PFSK-1 (cell line): ENCODE results near the gene UBTD2.

Experiments
- FOXP2 ChIP-seq: optimal IDR thresholded peaks from 2 replicates; pipeline ENCODE3; 2011; ENCODE audit warnings: borderline replicate concordance, control low read depth, inconsistent platforms; ENCODE audit not compliant: insufficient read depth; ENCODE audit errors: extremely low read length, extremely low read depth
- POLR2AphosphoS5 ChIP-seq: IDR thresholded peaks from 2 replicates; pipeline ENCODE4 v1.6.1; 2012; ENCODE audit warnings: low read depth, mild to moderate bottlenecking, control low read depth, low read length, moderate library complexity
- SIN3A ChIP-seq: IDR thresholded peaks from 2 replicates; pipeline ENCODE4 v1.6.1; 2012; ENCODE audit warnings: mild to moderate bottlenecking, low read length, moderate library complexity, borderline replicate concordance; ENCODE audit not compliant: insufficient read depth
- TAF1 ChIP-seq: IDR thresholded peaks from 2 replicates; pipeline ENCODE4 v1.6.1; 2012; ENCODE audit warnings: low read length, control low read depth, borderline replicate concordance; ENCODE audit not compliant: insufficient read depth
- TF ChIP-seq, protein P1 (sequence below), 2 experiments: IDR thresholded peaks; 2 replicates each; pipeline versions ENCODE4 v1.6.1 to v1.8.0; 2011 to 2012; ENCODE audit warnings: low read depth in 2 of 2, low read length in 2 of 2, control low read depth in 1 of 2, inconsistent platforms in 1 of 2, mild to moderate bottlenecking in 1 of 2, moderate library complexity in 1 of 2; ENCODE audit not compliant: insufficient read depth in 1 of 2

The UBTD2 gene

DNA sequence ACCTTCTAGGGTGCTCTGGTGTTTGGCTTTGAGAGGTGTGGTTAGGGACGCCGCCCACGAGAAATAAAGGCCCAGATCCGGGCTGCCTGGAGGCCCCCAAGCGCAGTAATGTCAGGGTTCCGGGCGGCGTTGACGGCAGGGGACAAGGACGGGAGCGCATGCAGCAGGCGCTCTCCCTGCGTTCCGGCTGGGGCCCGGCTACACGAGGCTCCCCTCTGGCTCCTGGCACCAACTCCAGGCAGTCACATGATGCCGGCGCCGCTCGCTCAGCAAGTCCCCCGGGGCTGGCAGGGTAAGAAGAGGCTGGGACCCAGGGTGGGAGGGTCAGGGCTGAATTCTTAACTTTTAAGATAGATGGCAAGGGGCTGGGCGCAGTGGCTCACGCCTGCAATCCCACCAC, 28.1 kb downstream of the UBTD2 start:
- no peak for TF ChIP-seq POLR2AphosphoS5
- TF ChIP-seq, protein P1, sequence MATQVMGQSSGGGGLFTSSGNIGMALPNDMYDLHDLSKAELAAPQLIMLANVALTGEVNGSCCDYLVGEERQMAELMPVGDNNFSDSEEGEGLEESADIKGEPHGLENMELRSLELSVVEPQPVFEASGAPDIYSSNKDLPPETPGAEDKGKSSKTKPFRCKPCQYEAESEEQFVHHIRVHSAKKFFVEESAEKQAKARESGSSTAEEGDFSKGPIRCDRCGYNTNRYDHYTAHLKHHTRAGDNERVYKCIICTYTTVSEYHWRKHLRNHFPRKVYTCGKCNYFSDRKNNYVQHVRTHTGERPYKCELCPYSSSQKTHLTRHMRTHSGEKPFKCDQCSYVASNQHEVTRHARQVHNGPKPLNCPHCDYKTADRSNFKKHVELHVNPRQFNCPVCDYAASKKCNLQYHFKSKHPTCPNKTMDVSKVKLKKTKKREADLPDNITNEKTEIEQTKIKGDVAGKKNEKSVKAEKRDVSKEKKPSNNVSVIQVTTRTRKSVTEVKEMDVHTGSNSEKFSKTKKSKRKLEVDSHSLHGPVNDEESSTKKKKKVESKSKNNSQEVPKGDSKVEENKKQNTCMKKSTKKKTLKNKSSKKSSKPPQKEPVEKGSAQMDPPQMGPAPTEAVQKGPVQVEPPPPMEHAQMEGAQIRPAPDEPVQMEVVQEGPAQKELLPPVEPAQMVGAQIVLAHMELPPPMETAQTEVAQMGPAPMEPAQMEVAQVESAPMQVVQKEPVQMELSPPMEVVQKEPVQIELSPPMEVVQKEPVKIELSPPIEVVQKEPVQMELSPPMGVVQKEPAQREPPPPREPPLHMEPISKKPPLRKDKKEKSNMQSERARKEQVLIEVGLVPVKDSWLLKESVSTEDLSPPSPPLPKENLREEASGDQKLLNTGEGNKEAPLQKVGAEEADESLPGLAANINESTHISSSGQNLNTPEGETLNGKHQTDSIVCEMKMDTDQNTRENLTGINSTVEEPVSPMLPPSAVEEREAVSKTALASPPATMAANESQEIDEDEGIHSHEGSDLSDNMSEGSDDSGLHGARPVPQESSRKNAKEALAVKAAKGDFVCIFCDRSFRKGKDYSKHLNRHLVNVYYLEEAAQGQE (IDR thresholded peaks at IDR 0.05; ENCODE audit: insufficient read depth in 1 of 2, low read depth in 2 of 2, low read length in 2 of 2): no peak

DNA sequence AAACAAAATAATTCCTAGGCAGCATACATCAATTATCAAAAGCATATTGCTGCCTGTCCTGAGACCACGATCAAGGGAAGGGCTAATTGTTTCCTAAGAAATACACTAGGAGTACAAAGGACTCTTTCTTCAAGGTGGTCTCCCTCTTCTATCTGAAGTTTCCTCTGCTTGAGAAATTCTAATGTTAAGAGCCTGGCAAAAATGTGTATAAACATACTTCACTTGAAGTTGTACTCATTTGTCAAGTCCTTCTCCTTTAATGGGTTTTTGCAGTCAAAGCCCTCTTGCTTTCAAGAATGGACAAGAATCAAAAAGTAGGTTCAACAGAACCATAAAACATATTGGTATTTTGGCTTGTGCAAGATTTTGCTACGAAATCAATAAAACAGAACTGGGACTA, 31.1 kb downstream of the UBTD2 start:
- no peak for TF ChIP-seq FOXP2
- TF ChIP-seq, protein P1 (IDR thresholded peaks at IDR 0.05; ENCODE audit: insufficient read depth in 1 of 2, low read depth in 2 of 2, low read length in 2 of 2): no peak

DNA sequence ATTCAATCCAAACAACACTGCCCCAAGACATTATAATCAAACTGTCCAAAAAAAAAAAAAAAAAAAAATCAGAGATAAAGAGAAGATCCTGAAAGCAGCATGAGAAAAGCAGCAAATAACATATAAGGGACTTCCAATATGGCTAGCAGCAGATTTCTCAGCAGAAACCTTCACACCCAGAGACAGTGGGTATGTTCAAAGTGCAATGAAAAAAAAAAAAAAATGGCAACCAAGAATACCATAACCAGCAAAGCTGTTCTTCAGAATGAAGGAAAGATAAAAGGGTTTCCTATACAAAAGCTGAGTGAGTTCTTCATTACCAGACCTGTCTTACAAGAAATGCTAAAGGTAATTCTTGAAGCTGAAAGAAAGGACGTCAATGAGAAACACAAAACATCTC, 32.1 kb downstream of the UBTD2 start:
- TF ChIP-seq FOXP2 (no peak), TAF1 (no peak), SIN3A (no peak), POLR2AphosphoS5 (no peak)
- TF ChIP-seq, protein P1 (IDR thresholded peaks at IDR 0.05; ENCODE audit: insufficient read depth in 1 of 2, low read depth in 2 of 2, low read length in 2 of 2): no peak

DNA sequence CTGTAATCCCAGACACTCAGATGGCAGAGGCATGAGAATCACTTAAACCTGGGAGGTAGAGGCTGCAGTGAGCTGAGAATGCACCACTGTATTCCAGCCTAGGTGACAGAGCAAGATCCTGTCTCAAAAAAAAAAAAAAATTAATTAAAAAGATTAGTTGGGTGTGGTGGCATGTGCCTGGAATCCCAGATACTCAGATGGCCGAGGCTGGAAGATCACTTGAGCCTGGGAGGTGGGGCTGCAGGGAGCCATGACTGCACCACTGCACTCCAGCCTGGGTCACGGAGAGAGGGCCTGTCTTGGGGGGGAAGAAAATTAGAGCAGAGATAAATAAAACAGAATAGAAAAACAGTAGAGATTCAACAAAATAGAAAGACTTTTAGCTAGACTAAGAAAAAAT, 34.9 kb downstream of the UBTD2 start:
- TF ChIP-seq FOXP2: no peak

DNA sequence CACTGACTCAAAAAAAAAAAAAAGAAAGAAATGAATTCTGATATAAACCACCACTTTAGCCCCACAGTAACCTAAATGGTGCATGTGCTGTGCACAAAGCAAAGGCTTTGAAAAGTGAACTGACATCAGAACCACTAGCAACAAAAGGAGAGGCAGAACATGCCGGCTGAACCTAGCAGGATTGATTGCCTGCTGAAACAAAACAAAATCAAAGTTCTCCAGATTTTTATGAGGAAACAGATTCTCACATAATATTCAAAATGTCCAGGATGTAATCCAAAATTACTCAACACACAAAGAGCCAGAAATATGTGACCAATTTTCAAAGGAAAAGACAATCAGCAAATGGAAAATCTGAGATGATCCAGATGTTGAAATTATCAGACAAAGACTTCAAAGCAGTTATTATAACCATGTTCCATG, 37.9 kb downstream of the UBTD2 start:
- no peak for TF ChIP-seq TAF1
- no peak for TF ChIP-seq POLR2AphosphoS5
- TF ChIP-seq, protein P1 (IDR thresholded peaks at IDR 0.05; ENCODE audit: insufficient read depth in 1 of 2, low read depth in 2 of 2, low read length in 2 of 2): no peak
- no peak for TF ChIP-seq FOXP2
- no peak for TF ChIP-seq SIN3A

DNA sequence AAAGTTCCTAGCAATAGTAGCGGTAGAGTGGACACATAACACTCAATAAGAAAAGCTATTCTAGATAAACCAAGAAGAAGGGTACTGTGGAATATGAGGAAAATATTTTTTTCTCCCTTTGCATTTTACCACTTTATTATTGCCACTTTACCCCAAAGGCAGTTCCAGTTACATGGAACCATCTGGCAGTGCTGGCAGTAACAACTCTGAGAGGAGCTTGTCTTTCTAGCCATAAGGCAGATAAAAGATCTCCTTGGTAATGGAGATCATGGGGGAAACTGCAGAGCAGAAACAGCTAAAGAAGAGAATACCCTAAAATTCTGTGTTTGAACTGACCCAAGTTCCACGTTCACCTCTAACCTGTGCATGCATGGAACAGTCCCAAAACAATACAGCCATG, 38.5 kb downstream of the UBTD2 start:
- TF ChIP-seq POLR2AphosphoS5: no peak
- TF ChIP-seq SIN3A: no peak
- TF ChIP-seq, protein P1 (IDR thresholded peaks at IDR 0.05; ENCODE audit: insufficient read depth in 1 of 2, low read depth in 2 of 2, low read length in 2 of 2): no peak
- no peak for TF ChIP-seq TAF1
- no peak for TF ChIP-seq FOXP2
